NB4 (cell line): ENCODE results near the gene TMEM123.

ENCODE experiments used
- DNase-seq: peaks from one replicate; pipeline ENCODE4 v3.0.0; 2010; ENCODE audit warnings: low read depth
- H3K4me3 ChIP-seq: one replicate; pipeline ENCODE4 v1.5.1; 2011; ENCODE audit warnings: mild to moderate bottlenecking, low read depth, low read length, moderate library complexity
- MYC ChIP-seq: IDR thresholded peaks from 2 replicates; pipeline ENCODE4 v1.6.1; 2011; ENCODE audit warnings: low read depth, low read length
- POLR2A ChIP-seq: IDR thresholded peaks from 2 replicates; pipeline ENCODE4 v1.6.1; 2011; ENCODE audit warnings: mild to moderate bottlenecking; ENCODE audit not compliant: insufficient read length; ENCODE audit errors: extremely low read depth
- TF ChIP-seq, protein P1 (sequence below): IDR thresholded peaks from one replicate; pipeline ENCODE4 v1.5.1; 2012; ENCODE audit warnings: low read depth, low read length
- TF ChIP-seq, protein P2 (sequence below): IDR thresholded peaks from 2 replicates; pipeline ENCODE4 v1.6.1; 2011; ENCODE audit warnings: low read depth, low read length

TMEM123 gene

DNA sequence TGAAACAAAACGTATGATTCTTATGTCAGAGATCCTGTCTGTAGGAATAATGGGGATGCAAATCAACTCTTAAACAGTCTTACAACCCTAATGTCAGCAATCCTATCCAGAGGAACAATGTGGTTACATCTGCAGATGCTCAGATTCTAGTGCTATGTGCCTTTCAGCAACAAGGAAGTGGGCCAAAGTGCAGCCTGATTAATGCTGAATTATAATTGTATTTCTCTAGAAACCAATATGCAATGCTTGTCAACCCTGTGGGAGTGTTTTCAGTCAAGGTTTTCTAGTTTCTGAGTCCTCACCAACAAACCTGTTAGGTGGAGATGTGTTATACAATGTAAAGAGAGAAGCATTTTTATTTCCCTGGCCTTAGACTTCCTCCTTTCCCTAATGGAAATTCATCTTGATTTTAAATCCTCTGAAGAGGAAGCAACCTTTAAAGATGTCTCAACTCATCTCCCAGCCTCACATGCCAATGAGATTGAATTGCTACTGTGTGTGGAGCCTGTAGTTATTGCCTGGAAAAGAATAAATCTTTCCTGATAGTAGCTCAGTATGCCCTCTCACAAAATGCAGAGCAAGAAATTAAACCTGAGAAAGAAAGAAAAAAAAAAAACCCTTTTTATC lies 26.2 kb upstream of the TMEM123 start:
- no peak for TF ChIP-seq POLR2A
- TF ChIP-seq MYC: no peak
- TF ChIP-seq, protein P1, sequence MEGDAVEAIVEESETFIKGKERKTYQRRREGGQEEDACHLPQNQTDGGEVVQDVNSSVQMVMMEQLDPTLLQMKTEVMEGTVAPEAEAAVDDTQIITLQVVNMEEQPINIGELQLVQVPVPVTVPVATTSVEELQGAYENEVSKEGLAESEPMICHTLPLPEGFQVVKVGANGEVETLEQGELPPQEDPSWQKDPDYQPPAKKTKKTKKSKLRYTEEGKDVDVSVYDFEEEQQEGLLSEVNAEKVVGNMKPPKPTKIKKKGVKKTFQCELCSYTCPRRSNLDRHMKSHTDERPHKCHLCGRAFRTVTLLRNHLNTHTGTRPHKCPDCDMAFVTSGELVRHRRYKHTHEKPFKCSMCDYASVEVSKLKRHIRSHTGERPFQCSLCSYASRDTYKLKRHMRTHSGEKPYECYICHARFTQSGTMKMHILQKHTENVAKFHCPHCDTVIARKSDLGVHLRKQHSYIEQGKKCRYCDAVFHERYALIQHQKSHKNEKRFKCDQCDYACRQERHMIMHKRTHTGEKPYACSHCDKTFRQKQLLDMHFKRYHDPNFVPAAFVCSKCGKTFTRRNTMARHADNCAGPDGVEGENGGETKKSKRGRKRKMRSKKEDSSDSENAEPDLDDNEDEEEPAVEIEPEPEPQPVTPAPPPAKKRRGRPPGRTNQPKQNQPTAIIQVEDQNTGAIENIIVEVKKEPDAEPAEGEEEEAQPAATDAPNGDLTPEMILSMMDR: no peak
- TF ChIP-seq, protein P2, sequence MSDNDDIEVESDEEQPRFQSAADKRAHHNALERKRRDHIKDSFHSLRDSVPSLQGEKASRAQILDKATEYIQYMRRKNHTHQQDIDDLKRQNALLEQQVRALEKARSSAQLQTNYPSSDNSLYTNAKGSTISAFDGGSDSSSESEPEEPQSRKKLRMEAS: no peak
- H3K4me3 ChIP-seq: no peak overlapping the region
- no peak for DNase-seq

DNA sequence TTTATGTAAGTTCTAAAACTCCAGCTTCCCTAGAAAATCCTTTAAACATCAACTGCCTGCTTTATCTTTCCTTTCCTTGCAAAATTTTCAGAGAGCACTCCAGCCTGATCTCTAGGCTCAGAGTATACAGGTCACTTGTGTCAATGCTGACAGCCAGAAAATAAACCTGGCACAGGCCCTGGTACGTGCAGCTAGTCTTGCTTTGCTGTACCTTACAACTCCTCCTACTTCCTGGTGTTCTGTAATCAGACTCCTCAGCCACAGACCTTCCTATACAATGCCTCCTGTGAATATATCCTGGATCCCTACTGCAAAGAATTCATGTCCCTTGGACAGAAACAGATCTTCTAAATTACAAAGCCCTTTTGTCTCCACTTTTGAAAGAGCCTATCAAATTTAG lies 24.2 kb upstream of the TMEM123 start:
- H3K4me3 ChIP-seq: no peak overlapping the region
- peak; percentile 65 for DNase-seq
- no peak for TF ChIP-seq MYC
- TF ChIP-seq POLR2A: peak; percentile 37

DNA sequence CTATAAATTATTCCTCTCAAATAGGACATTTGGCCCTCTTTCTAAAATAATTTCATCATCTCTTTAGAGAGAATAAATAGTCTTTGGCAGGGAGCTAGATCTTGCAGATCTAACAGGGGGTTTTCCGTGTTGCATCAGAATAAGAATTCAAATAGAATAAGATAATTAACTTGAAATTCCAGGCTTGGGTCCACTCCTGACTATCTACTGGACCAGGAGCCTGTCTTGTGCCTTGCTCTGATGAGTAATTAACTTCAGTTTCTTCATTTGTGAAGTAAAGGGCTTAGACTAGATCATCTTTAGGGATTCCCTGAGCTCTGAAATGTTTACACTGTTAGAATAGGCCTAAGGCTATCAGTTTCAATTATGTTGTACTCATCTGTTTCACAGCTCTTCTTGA lies 23.5 kb upstream of the TMEM123 start:
- H3K4me3 ChIP-seq: no peak overlapping the region
- TF ChIP-seq, protein P1: no peak
- TF ChIP-seq, protein P2: no peak
- DNase-seq: no peak

DNA sequence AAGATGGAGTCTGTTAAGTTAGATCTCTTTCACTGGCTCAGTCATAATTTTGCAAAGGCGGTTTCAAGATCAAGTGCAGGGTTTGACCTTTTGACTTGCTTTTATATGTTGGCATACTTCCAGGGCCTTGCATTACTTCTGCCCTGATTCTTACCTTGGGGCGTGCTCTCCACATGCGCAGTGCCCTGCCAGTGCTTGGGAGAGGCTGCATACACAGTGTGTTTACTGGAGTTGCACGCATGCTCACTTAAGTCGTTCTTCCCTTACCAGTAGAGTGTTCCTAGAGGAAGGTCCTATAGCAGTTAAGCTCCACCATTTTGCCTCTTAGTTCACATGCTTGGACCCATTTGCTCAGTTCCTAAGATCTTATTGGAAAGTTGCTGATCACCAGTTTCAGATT lies 21.0 kb upstream of the TMEM123 start:
- TF ChIP-seq, protein P1: no peak
- TF ChIP-seq MYC: no peak
- TF ChIP-seq, protein P2: no peak
- TF ChIP-seq POLR2A: no peak
- no peak for DNase-seq
- H3K4me3 ChIP-seq: no peak overlapping the region

DNA sequence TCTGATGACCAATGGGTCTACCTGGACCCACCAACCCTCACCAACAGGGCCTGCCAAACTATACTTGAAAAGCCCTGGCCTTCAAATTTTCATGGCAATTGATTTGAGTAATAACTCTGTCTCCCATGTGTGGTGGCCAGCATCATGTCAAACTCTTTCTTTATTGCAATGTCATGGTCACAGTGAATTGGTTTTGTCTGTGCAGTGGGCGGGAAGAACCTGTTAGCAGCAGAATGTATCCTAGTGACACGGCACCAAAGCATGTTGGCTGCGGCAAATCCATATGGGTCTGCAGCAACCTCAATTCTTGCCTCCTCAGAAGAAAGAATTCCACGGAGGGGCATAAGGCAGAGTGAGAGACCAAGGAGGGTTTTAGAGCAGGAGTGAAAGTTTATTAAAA lies 19.6 kb upstream of the TMEM123 start:
- no peak overlapping the region for H3K4me3 ChIP-seq
- no peak for TF ChIP-seq POLR2A
- TF ChIP-seq, protein P2: no peak
- TF ChIP-seq MYC: no peak
- TF ChIP-seq, protein P1: no peak
- no peak for DNase-seq

DNA sequence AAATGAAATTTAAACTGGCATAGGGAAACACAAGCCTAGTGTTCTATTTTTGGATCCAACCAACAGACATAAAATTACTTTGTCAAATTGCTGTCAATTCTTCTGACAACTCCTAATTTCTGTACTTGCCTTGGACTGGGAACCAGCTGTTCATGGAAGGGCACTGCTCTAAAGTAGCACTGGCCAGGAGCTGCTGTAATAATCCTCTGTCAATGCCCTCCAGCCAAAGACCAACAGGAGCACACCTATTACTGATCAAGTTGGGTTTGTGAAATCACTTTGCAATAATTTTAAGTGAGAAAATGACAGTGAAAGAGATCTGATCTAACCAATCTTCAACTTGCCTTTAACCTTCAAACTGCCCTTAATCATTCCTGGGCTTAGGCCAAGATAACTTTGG lies 18.9 kb upstream of the TMEM123 start:
- no peak overlapping the region for H3K4me3 ChIP-seq
- DNase-seq: no peak
- TF ChIP-seq MYC (no peak), POLR2A (no peak)
- TF ChIP-seq, protein P1: no peak
- TF ChIP-seq, protein P2: no peak
